Progenitor cell of endocrine pancreas (in vitro differentiated cells): Measurements from ENCODE around the gene BMPR2. TPM values are rescaled to one million over a fixed set of nuclear protein-coding genes. Genes with fewer than 3 reads are reported as not detected.

Source experiments
- DNase-seq: peaks from one replicate; pipeline ENCODE4 v3.0.0; 2021; ENCODE audit warnings: low spot score; ENCODE audit not compliant: unreplicated experiment
- H3K27ac Mint-ChIP-seq: 2 replicates; pipeline ENCODE4 v1.8.0; 2021; ENCODE audit warnings: mild to moderate bottlenecking, moderate library complexity, mixed read lengths
- H3K27me3 Mint-ChIP-seq: 2 replicates; pipeline ENCODE4 v1.8.0; 2021; ENCODE audit warnings: mixed read lengths
- H3K36me3 Mint-ChIP-seq: 2 replicates; pipeline ENCODE4 v1.8.0; 2022; ENCODE audit warnings: mixed read lengths; ENCODE audit not compliant: insufficient read depth
- H3K4me1 Mint-ChIP-seq: 2 replicates; pipeline ENCODE4 v1.8.0; 2021; ENCODE audit warnings: low read depth, mixed read lengths
- H3K4me3 Mint-ChIP-seq: 2 replicates; pipeline ENCODE4 v1.8.0; 2021; ENCODE audit warnings: low read depth, mild to moderate bottlenecking, moderate library complexity, mixed read lengths
- H3K9me3 Mint-ChIP-seq: 2 replicates; pipeline ENCODE4 v1.8.0; 2021; ENCODE audit warnings: low read depth, mixed read lengths
- total RNA-seq: library from RNA; stranded (reverse); gene quantifications from 2 replicates; pipeline ENCODE4 v1.2.1, GENCODE V29; 2021
- TF ChIP-seq, protein P1 (sequence below): fragments of 200-600 bp; sonication (generic); IDR thresholded peaks from one replicate; pipeline ENCODE4 v1.5.0; 2021; ENCODE audit warnings: antibody characterized with exemption, mild to moderate bottlenecking; ENCODE audit not compliant: unreplicated experiment

Gene BMPR2
- total RNA-seq, 1 donor from 2014 or later, result 36.7 TPM

DNA sequence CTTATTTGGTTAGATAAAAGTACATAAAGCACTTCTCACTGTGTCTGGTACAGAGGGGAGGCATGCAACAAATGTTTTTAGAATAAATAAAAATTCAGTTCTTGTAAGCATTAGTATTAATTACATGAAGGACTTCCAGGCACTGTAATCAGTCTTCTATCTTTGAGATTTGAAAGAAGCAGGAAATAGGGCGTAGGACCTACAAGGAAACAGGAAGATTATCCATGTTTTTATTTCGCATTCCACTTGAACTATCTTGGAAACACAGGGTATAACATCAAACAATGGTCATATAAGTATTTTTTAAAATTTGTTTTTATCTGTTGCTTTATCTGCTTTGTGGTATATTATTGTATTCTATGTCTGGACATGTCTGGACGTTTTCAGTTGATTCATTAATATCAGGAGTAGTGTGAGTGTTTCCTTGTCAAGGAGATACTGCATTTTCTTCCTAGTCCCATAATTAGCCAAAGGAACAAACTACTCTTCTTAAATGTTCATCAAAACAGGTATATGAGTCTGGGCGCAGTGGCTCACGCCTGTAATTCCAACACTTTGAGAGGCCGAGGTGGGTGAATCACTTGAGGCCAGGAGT lies 32.5 kb downstream of the BMPR2 start:
- Mint-ChIP-seq H3K27ac (no peak overlapping the region), H3K9me3 (peaks cover 7% of the 10 kb centered on the region), H3K36me3 (peaks cover 14% of the 10 kb centered on the region), H3K4me3 (no peak overlapping the region), H3K4me1 (peaks cover 3% of the 10 kb centered on the region), H3K27me3 (no peaks in the 10 kb centered on the region)
- TF ChIP-seq, protein P1, sequence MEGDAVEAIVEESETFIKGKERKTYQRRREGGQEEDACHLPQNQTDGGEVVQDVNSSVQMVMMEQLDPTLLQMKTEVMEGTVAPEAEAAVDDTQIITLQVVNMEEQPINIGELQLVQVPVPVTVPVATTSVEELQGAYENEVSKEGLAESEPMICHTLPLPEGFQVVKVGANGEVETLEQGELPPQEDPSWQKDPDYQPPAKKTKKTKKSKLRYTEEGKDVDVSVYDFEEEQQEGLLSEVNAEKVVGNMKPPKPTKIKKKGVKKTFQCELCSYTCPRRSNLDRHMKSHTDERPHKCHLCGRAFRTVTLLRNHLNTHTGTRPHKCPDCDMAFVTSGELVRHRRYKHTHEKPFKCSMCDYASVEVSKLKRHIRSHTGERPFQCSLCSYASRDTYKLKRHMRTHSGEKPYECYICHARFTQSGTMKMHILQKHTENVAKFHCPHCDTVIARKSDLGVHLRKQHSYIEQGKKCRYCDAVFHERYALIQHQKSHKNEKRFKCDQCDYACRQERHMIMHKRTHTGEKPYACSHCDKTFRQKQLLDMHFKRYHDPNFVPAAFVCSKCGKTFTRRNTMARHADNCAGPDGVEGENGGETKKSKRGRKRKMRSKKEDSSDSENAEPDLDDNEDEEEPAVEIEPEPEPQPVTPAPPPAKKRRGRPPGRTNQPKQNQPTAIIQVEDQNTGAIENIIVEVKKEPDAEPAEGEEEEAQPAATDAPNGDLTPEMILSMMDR, result no peak
- DNase-seq, result no peak

DNA sequence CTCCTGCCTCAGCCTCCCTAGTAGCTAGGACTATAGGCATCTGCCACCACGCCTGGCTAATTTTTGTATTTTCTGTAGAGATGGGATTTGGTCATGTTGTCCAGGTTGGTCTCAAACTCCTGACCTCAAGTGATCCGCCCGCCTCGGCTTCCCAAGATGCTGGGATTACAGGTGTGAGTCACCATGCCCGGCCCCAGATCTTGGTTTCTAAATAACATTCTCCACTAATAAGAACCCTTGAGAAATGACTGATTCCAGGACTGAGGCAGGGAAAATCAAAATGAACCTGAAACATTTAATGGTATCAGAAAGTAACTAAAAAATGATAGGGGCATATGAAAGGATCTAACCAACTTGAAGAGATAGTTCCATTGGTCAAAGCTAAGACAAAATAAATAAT lies 34.0 kb downstream of the BMPR2 start:
- peaks cover 8% of the 10 kb centered on the region for H3K4me1 Mint-ChIP-seq
- TF ChIP-seq, protein P1, result no peak
- H3K36me3 Mint-ChIP-seq, result peaks cover 14% of the 10 kb centered on the region
- no peaks in the 10 kb centered on the region for H3K27me3 Mint-ChIP-seq
- peak overlapping the region; percentile 24 for H3K27ac Mint-ChIP-seq
- H3K9me3 Mint-ChIP-seq, result peaks cover 7% of the 10 kb centered on the region
- DNase-seq, result no peak
- no peak overlapping the region for H3K4me3 Mint-ChIP-seq

DNA sequence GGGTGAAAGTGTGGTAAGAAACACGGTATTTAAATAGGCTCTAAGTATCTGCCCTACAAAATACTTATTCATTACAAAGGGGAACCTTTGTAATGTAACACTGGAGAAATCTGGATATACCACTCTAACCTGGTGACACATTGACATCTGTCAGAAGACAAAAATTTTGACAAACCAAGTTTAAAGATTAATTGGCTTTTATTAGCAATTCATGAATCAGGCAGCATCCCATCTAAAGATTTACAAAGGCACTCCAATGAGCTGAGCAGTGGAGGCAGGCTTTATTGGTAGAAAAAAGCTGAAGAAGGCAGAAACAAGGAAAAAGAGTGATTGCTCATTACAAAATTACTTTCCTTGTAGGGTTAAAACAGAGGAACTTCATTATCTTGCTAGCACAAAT lies 35.0 kb downstream of the BMPR2 start:
- Mint-ChIP-seq H3K27me3 (no peaks in the 10 kb centered on the region), H3K36me3 (peaks cover 16% of the 10 kb centered on the region), H3K4me3 (no peak overlapping the region), H3K9me3 (peaks cover 10% of the 10 kb centered on the region), H3K4me1 (peaks cover 10% of the 10 kb centered on the region), H3K27ac (no peak overlapping the region)
- TF ChIP-seq, protein P1, result no peak
- DNase-seq, result no peak

DNA sequence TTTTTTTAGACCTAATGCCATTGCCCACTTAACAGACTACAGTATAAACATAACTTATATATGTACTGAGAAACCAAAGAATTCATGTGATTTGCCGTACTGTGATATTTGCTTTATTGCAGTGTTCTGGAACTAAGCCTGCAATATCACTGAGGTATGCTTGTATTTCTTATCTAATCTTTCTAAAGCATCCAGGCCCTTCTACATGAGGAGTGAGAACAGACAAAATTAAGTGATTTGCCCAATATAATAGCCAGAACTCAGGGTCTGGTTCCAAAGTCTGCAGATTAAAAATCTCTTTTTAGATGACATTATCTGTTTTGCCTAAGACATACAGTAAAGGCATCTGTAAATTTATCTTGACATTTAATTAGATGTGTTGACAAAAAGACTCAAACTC lies 41.9 kb downstream of the BMPR2 start:
- peaks cover 3% of the 10 kb centered on the region for H3K36me3 Mint-ChIP-seq
- peaks cover 3% of the 10 kb centered on the region for H3K9me3 Mint-ChIP-seq
- H3K27ac Mint-ChIP-seq, result peak overlapping the region; percentile 13
- DNase-seq, result no peak
- no peak overlapping the region for H3K4me3 Mint-ChIP-seq
- H3K4me1 Mint-ChIP-seq, result peaks cover 23% of the 10 kb centered on the region
- no peaks in the 10 kb centered on the region for H3K27me3 Mint-ChIP-seq
- TF ChIP-seq, protein P1, result no peak

DNA sequence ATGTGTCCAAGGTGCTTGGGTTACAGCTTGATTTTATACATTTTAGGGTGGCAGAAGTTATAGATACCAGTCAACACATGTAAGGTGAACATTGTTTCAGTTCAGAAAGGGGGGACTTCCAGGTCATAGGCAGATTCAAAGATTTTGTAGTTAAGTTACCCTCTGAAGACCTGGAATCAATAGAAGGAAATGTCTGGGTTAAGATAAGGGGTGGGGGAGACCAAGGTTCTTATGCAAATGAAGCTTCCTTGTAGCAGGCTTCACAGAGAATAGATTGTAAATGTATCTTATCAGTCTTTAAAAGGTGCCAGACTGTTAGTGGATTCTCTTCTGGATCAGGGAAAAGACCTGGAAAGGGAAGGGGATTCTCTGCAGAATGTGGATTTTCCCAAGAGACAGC lies 42.4 kb downstream of the BMPR2 start:
- peaks cover 3% of the 10 kb centered on the region for H3K9me3 Mint-ChIP-seq
- peaks cover 23% of the 10 kb centered on the region for H3K4me1 Mint-ChIP-seq
- TF ChIP-seq, protein P1, result no peak
- peaks cover 3% of the 10 kb centered on the region for H3K36me3 Mint-ChIP-seq
- no peak for DNase-seq
- no peak overlapping the region for H3K4me3 Mint-ChIP-seq
- H3K27ac Mint-ChIP-seq, result peak overlapping the region; percentile 68
- H3K27me3 Mint-ChIP-seq, result no peaks in the 10 kb centered on the region
